Astrocyte of the spinal cord (primary cell): ENCODE results near the gene SOX1.

ENCODE experiments used
- DNase-seq: peaks from one replicate; pipeline ENCODE4 v3.0.0; 2011; ENCODE audit warnings: low read depth, low spot score
- H3K4me3 ChIP-seq: 2 replicates; pipeline ENCODE4 v1.5.1; 2011; ENCODE audit warnings: low read depth, mild to moderate bottlenecking, low read length, moderate library complexity
- CTCF ChIP-seq: IDR thresholded peaks from 2 replicates; pipeline ENCODE4 v1.5.1; 2012; ENCODE audit warnings: low read depth, mild to moderate bottlenecking, low read length, inconsistent platforms
- in situ Hi-C: cut with HindIII; loops from 2 replicates; pipeline ENCODE4 v1.10.0; 2017; ENCODE audit warnings: low sequenced_read_pairs

The SOX1 gene

GRCh38 chr13:112054616-112055015 lies 12.3 kb upstream of the SOX1 start:
- H3K4me3 ChIP-seq: no peak overlapping the region
- in situ Hi-C loops: no loop called here
- no peak for TF ChIP-seq CTCF
- no peak for DNase-seq

GRCh38 chr13:112055036-112055914 lies 11.7 kb upstream of the SOX1 start:
- in situ Hi-C loops: no loop called here
- no peak overlapping the region for H3K4me3 ChIP-seq
- no peak for DNase-seq
- TF ChIP-seq CTCF: no peak

- in situ Hi-C loops: no loop called here
- no peak overlapping the region for H3K4me3 ChIP-seq
- no peak for TF ChIP-seq CTCF
- no peak for DNase-seq
Observed at GRCh38 chr13:112055915-112056269, 11.1 kb upstream of the SOX1 start.

- no peak for DNase-seq
- H3K4me3 ChIP-seq: no peak overlapping the region
- in situ Hi-C loops: no loop called here
- no peak for TF ChIP-seq CTCF
Observed at GRCh38 chr13:112056284-112056727, 10.6 kb upstream of the SOX1 start.

GRCh38 chr13:112056739-112057438 lies 10.1 kb upstream of the SOX1 start:
- H3K4me3 ChIP-seq: no peak overlapping the region
- no peak for DNase-seq
- no peak for TF ChIP-seq CTCF
- in situ Hi-C loops: no loop called here

- in situ Hi-C loops: no loop called here
- no peak for DNase-seq
- H3K4me3 ChIP-seq: no peak overlapping the region
- no peak for TF ChIP-seq CTCF
Observed at GRCh38 chr13:112057439-112057735, 9.6 kb upstream of the SOX1 start.
